Measurements from ENCODE around the gene PTPRN2.

GRCh38 chr7:157567666-157568065, 1020.0 kb downstream of the PTPRN2 start:
- TF ChIP-seq CTCF (IDR thresholded peaks at IDR 0.05) (no peak), POLR2A (IDR thresholded peaks at IDR 0.05) (no peak), POLR2AphosphoS5 (IDR thresholded peaks at IDR 0.05) (no peak)
